ENCODE measurements around the gene ADORA3.
"Not testable (repeated sequence)": the region's sequence is repeated elsewhere in the genome, so short reads cannot be mapped to it uniquely, and the experiment has no call there.

The ADORA3 gene

DNA sequence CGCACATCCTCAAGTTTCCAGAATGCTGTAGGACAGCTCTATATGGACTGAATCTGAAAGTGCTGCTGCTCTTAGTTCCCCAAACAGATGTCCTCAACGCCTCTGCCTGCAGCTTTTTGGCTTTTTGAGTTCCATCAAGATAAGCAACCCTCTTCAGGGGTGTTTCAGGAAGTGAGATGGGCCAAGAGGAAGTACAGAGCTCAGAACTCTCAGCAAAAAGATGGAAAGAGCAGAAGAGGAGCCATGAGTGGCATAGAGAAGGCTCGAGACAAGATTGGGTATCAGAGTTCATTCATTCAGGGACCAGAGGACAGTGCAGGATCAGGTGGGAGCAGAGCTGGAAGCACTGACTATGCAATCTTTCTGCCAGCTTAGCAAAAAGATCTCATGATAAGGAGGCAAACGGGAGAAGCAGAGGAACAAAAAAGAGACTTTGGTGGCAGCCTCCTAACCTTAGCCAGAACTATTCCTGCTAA is at the start of gene ADORA3, which contains the start of gene TMIGD3:
Gene ADORA3 (minus strand): TSS at position 49 of the 476 bp plus-strand sequence. CDS start 279 bp downstream, outside the sequence.
Gene TMIGD3 (minus strand): TSS at position 49 of the 476 bp plus-strand sequence. CDS start 279 bp downstream, outside the sequence.
- no peak for DNase-seq

DNA sequence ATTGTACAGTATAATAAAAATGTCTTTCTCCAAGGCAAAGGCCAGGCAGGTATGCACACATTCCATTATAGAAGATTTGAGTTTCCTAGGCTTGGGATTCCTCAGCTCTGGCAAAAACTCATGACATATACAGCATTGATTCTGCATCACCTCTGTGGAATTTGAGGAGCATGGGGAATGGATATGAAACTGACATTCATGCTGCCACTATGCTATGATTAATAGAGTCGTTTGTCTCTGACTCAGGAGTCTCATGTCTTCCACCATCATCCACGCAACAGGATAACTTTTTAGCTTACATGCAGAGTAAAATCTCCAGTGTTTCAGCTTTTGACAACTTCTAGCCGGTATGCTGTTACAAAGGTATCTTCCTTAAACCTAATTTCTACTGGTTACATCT is 49.8 kb upstream of the ADORA3 start:
- no peak for DNase-seq

DNA sequence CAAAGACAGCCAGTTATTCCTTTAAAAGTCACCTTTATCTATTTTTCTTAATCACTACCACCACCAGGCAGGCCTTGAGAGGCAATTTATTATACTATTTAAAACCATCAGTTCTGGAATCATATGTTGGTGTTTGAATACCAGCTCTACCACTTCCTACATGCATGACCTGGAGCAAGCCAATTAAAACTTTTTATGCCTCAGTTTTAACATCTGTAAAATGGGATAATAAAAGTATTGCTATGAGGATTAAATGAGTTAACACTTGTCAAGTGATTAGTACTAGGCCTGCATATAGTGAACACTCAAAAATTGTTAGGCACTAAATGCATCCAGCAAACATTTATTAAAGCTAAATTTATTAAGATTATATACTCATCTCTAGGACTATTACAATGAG is 49.2 kb upstream of the ADORA3 start:
- no peak for DNase-seq

DNA sequence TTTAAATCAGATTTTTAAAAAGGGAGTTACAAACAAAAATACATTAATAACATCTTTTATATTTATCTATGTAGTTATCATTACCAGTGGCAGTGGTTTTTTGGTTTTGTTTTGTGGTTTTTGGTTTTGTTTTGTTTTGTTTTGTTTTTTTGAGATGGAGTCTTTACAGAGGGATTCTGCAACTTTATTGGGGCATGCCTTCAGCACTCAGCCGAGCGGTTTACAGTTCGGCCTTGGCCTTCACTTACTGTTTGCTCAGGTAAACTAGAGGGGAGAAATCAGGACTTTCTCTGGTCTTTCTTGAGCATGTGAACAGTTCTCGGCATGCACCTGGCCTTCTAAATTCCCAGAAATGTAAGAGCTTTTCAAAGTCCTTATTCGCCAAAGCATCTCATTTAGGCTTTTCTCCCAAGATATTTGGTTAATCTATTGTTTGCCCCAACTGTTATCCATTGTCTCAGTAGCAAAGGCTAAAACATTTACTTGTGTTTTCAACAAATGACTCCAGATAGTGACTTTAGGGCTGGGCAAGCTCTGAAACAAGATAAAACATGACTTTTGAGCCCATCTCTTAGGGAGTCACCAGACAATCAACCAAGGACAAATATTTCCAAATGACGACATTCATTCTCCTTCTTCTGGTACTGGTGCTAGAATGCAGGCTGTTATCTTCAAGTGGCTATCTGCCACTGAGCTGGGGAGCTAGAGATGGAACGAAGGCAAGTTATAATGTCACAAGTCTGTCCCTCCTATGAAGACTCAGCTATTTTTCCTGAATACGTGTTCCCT is 48.4 kb upstream of the ADORA3 start:
- no peak for DNase-seq

DNA sequence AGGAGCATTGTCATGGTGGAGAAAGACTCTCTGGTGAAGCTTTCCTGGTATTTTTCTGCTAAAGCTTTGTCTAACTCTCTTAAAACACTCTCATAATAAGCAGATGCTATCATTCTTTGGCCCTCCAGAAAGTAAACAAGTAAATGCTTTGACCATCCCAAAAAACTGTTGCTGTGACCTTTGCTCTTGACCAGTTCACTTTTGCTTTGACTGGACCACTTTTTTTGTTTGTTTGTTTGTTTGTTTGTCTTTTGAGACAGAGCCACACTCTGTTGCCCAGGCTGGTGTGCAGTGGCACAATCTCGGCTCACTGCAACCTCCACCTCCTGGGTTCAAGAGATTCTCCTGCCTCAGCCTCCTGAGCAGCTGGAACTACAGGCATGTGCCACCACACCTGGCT is 44.4 kb upstream of the ADORA3 start:
- DNase-seq: not testable (repeated sequence)

GRCh38 chr1:111542187-111542586 is 38.8 kb upstream of the ADORA3 start:
- DNase-seq: no peak

DNA sequence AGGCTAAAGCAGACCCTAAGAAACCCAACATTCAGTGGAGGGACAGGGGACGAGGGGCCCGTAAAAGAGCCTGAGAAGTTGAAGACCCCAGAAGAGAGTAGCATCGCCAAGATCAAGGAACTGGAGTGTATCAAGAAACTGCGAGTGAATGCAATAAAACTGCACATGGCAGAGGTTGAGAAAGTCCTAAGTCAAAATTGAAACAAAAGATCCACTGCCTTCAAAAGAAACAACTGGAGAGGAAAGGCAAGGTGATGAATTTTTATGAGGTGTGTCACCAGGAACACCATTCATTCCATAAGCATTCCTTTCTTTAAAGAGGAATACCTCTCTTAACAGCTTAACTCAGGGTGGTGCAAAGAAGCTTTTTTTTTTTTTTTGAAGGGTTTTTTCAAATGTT is 38.3 kb upstream of the ADORA3 start:
- no peak for DNase-seq

GRCh38 chr1:111540928-111541327 is 37.5 kb upstream of the ADORA3 start:
- no peak for DNase-seq

- DNase-seq: no peak
Observed at GRCh38 chr1:111538343-111539025, 35.1 kb upstream of the ADORA3 start.

GRCh38 chr1:111535256-111536191 is 32.1 kb upstream of the ADORA3 start:
- DNase-seq: no peak

GRCh38 chr1:111520053-111520452 is 16.6 kb upstream of the ADORA3 start:
- DNase-seq: no peak

DNA sequence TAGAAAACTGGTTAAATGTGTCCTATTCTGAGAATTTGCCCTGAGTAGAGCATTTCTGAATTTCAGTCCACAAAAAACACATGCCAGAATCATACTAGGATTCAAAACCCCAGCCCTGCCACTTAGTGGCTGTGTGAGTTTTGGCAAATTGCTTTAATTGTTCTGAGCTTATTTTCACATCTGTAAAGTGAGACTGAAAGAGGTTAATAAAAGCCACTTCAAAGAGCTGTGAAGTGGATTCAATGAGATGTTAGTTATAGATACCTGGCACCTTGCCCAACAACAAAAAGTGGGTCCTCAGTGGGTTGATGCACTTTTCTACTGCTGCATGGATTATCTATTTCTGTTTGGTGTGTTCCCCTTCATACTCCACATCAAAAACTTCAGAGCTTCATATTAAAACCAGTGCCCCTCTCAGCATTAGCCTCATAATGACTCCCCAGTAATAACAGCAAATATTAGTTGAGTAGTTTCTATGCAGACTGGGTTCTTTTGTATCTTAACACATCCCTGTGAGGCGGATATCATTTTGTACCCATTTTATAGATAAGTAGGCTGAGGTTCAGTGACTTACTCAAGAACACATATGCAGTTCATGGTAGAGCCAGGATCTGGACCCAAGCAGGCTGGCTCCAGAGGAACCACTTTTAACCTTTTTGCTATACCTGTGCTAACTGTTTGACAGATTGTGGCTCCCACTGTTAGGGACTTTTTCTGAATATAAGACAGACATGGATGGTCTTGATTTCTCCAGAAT is 14.2 kb upstream of the ADORA3 start:
- DNase-seq: no peak

- no peak for DNase-seq
Observed at GRCh38 chr1:111516005-111516535, 12.6 kb upstream of the ADORA3 start.

DNA sequence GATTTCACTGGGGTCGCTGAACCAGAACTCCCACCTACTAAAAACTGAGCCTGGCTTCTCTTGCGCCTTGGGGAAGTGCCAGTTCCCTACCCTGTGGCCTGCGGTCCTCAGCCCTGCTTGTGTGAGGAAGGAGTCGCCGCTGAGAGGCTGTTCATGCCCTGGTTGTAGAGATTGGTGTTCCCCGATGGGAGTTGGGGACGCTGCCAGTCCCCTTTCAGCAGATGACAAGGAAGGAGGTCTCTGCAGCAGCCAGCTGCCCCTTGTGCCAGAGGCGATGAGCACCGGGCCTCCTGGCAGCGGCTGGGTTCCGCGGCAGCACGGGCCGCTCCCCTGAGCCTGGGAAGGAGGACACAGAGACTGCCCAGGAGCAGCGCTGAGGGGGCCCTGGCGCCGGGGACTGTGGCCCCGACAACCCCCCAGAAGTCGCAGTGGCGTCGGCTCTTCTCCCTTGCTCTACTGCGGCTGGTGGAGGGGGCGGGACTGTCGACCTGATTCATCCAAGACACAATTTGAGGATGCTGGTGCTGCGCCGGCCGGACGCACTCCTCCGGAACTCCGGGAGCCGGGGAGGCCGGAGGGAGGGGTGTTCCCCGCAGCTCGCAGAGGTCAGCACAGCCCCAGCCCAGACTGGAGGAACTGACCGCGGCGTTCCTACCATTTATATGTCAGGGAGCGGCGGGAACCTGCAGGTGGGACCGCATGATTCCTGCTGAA is 12.0 kb upstream of the ADORA3 start:
- DNase-seq: no peak

DNA sequence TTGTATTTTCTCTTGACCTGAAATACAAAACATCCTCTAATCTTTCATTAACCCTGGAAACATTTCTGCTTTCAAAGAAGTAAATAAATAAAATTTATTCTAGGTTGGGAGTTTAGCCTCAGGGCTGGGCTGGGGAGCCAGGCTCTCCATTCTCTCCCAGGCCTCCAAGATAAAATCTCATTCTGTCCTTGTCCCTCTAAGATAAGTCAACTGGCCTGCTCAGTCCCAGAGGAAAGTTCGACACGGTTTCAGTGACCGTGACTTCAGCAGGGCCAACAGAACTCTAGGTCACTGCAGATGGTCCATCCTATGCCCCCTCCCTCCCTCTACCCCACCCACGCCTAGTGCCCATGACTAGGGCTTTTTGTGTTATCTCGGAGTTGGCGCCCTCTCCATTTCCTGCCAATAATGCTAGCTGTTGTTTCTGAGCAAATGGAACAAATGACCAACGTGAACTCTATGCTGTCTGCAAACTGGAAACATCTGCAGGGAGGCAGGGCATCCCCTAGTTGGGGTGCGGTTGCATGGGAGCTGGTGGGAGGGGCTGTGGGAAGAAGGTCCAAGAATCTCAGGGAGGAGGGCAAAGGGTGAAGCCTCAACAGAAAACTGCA is 10.1 kb upstream of the ADORA3 start:
- no peak for DNase-seq

DNA sequence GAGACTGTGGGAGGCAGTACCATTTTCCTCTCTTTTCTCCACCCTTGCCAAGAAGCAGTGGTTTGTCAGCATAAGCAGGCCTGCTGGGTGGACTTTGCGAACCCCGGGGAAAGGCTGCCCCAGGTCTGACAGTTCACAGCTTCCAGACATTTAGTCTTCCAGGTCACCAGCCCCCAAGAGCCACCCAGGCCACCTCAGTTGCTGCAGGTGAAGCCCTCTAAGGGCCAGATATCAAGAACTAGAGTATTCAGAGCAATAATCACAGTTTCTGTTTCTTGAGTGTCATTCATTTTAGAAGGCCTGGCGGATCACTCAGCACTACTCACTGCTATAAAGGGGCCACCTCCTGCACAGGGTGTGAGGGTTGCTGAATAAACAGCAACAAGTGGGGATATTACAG is 9.5 kb upstream of the ADORA3 start:
- DNase-seq: no peak

DNA sequence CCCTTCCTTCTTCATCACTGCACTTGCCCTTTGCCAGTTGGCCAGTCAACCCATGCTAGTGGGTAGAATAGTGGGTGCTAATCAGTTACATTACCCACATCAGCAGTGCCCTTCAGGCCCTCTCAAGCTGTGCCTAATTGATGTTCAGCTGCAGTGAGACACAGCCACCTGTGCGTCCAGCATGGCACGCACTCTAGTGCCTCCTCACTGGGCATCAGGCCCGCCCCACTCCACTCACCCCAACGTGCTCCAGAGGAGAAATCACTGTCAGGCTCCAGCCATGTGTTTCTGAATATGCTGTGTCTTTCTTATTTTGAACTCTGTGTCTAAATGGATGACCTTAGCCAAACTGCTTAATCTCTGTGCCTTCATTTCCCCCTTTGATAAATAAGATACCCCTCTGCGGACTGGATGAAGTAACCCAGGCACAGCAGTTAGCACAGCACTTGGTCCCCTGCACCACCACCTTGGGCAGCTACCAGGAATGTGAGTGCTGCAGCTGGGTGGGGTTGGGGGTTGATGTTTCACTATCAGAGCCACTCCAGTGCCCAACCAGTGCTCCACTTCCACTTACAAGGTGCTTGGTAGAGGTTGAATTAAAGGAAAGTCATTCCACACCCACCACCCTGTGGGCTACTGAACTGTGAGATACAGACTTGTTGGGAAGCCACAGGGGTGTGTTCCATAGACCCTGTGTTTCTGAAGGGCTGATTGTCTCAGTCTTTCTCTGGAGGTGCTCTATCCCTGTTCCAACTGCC is 8.9 kb upstream of the ADORA3 start:
- no peak for DNase-seq

- DNase-seq: no peak
Observed at GRCh38 chr1:111511370-111511769, 7.9 kb upstream of the ADORA3 start.

- no peak for DNase-seq
Observed at GRCh38 chr1:111509997-111510375, 6.6 kb upstream of the ADORA3 start.

Data from stimulated activated CD4-positive, alpha-beta T cell treated with anti-CD3 and anti-CD28 coated beads, Interleukin-12 subunit alpha, Interleukin-12 subunit beta, amount 100 ng/mL, for 4 hours (primary cell).